ENCODE measurements around the gene TERT. TPM values are rescaled to one million over a fixed set of nuclear protein-coding genes. Genes with fewer than 3 reads are reported as not detected.
"Not testable (repeated sequence)": the region's sequence is repeated elsewhere in the genome, so short reads cannot be mapped to it uniquely, and the experiment has no call there.

Gene TERT
- total and polyA plus RNA-seq, 4 donors: 0.02 TPM; not detected in 3

DNA sequence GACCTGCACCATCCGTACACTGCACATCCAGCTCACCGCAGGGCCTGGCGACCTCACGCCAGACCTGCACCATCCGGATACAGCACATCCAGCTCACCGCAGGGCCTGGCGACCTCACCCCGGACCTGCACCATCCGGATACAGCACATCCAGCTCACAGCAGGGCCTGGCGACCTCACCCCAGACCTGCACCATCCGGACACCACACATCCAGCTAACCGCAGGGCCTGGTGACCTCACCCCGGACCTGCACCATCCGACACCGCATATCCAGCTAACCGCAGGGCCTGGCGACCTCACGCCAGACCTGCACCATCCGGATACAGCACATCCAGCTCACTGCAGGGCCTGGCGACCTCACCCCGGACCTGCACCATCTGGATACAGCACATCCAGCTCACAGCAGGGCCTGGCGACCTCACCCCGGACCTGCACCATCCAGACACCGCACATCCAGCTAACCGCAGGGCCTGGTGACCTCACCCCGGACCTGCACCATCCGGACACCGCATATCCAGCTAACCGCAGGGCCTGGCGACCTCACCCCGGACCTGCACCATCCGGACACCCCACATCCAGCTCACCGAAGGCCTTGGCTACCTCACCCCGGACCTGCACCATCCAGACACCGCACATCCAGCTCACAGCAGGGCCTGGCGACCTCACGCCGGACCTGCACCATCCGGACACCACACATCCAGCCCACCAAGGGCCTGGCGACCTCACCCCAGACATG, 11.7 kb downstream of the TERT start:
- H3K36me3 ChIP-seq (ENCODE audit: control insufficient read depth in 4 of 4, insufficient read depth in 4 of 4, low read length in 4 of 4); H3K9ac ChIP-seq (ENCODE audit: insufficient read depth in 1 of 2, low read length in 2 of 2); ATAC-seq (ENCODE audit: insufficient read depth, low FRiP score); H3K4me3 ChIP-seq; H3K27me3 ChIP-seq (ENCODE audit: control insufficient read depth in 3 of 3, insufficient read depth in 3 of 3, low read length in 2 of 3); H3K4me1 ChIP-seq (ENCODE audit: control insufficient read depth in 5 of 5, insufficient read depth in 5 of 5, low read length in 5 of 5); H3K27ac ChIP-seq (ENCODE audit: low read depth in 1 of 2, low read length in 1 of 2): not testable (repeated sequence)
- WGBS, 2 donors: 90 to 95% methylated on average over 40 of the region's 40 CpGs
- peak in 1 of 3 donors; percentile 6 for DNase-seq
- H3K9me3 ChIP-seq (ENCODE audit: control insufficient read depth in 4 of 4, insufficient read depth in 3 of 4, low read length in 3 of 4): peaks cover 0 to 10% (median 0%) of the 10 kb centered on the region in 4 donors

DNA sequence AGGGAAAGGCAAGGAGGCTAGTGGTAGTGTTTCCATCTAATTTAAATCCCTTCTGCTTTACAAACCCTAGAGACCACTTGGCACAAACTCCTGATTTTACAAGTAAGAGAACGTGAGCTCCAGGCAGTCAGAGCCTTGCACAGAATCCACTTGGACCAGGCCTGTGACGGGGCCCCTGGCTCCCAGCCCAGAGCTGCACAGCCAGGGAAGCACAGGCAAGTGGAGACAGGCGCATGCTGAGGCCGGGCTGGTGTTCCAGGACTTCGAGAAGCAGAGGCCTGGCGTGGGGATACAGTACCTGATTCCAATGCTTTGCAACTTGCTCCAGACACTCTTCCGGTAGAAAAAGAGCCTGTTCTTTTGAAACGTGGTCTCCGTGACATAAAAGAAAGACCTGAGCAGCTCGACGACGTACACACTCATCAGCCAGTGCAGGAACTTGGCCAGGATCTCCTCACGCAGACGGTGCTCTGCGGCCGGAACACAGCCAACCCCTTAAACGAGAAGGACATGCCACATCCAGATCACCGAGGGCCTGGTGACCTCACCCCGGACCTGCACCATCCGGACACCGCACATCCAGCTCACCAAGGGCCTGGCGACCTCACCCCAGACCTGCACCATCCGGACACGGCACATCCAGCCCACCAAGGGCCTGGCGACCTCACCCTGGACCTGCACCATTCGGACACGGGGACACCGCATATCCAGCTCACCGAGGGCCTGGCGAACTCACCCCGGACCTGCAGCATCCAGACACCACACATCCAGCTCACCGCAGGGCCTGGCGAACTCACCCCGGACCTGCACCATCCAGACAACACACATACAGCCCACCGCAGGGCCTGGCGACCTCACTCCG, 12.5 kb downstream of the TERT start:
- Histone ChIP-seq H3K27me3 (ENCODE audit: control insufficient read depth in 3 of 3, insufficient read depth in 3 of 3, low read length in 2 of 3) (no peaks in the 10 kb centered on the region), H3K9me3 (ENCODE audit: control insufficient read depth in 4 of 4, insufficient read depth in 3 of 4, low read length in 3 of 4) (peaks cover 0 to 11% (median 0%) of the 10 kb centered on the region in 4 donors), H3K4me3 (no peak overlapping the region), H3K36me3 (ENCODE audit: control insufficient read depth in 4 of 4, insufficient read depth in 4 of 4, low read length in 4 of 4) (no peaks in the 10 kb centered on the region), H3K27ac (ENCODE audit: low read depth in 1 of 2, low read length in 1 of 2) (no peak overlapping the region), H3K4me1 (ENCODE audit: control insufficient read depth in 5 of 5, insufficient read depth in 5 of 5, low read length in 5 of 5) (no peaks in the 10 kb centered on the region), H3K9ac (ENCODE audit: insufficient read depth in 1 of 2, low read length in 2 of 2) (no peak overlapping the region)
- ATAC-seq (ENCODE audit: insufficient read depth, low FRiP score) (no peak), DNase-seq (peak; percentile 32 to 71 (median 42))
- 82 to 90% methylated on average over 37 of the region's 37 CpGs for WGBS, 2 donors
- TF ChIP-seq, protein P1, sequence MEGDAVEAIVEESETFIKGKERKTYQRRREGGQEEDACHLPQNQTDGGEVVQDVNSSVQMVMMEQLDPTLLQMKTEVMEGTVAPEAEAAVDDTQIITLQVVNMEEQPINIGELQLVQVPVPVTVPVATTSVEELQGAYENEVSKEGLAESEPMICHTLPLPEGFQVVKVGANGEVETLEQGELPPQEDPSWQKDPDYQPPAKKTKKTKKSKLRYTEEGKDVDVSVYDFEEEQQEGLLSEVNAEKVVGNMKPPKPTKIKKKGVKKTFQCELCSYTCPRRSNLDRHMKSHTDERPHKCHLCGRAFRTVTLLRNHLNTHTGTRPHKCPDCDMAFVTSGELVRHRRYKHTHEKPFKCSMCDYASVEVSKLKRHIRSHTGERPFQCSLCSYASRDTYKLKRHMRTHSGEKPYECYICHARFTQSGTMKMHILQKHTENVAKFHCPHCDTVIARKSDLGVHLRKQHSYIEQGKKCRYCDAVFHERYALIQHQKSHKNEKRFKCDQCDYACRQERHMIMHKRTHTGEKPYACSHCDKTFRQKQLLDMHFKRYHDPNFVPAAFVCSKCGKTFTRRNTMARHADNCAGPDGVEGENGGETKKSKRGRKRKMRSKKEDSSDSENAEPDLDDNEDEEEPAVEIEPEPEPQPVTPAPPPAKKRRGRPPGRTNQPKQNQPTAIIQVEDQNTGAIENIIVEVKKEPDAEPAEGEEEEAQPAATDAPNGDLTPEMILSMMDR (IDR thresholded peaks at IDR 0.05; ENCODE audit: control extremely low read depth, extremely low read depth): no peak

DNA sequence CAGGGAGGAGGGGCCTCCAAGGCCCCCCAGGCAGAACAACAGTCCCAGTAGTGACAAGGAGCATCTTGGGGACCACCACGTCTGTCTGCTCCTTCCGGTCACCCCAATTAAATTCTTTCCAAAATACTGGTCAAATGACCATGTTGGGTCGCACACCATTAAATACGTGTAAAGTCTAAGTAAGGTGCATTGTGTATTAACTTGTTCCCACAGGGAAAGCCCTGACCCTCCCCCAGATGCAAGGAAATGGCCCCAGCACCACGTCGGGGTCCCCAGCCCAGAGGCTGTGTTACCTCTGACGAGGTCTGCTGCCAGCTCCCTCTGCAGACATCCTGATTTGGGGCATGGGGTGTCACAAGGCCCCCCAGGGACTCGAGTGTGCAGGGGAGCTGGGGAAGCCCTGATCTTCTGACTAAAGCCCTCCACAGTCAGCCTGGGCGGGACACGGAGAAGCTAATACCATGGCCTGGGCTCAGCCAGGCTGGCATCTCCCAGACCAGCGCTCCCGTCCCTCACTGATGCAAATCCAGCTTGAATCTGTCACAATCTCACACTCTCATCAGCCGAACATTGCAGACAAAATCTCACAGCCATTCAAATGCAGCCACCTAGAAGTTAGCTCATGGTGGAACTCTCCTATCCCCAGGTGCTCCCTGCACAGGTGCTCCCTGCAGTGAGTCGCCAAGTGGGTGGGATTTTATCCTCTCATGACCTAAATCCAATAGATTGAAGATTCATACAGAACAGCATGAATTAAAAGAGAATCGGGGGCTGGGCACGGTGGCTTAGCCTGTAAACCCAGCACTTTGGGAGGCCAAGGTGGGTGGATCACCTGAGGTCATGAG, 13.6 kb downstream of the TERT start:
- TF ChIP-seq, protein P1 (IDR thresholded peaks at IDR 0.05; ENCODE audit: control extremely low read depth, extremely low read depth): no peak
- no peak for ATAC-seq (ENCODE audit: insufficient read depth, low FRiP score)
- no peak overlapping the region for H3K4me3 ChIP-seq
- no peak overlapping the region for H3K9ac ChIP-seq (ENCODE audit: insufficient read depth in 1 of 2, low read length in 2 of 2)
- H3K9me3 ChIP-seq (ENCODE audit: control insufficient read depth in 4 of 4, insufficient read depth in 3 of 4, low read length in 3 of 4): peaks cover 0 to 11% (median 0%) of the 10 kb centered on the region in 4 donors
- no peak overlapping the region for H3K27ac ChIP-seq (ENCODE audit: low read depth in 1 of 2, low read length in 1 of 2)
- H3K27me3 ChIP-seq (ENCODE audit: control insufficient read depth in 3 of 3, insufficient read depth in 3 of 3, low read length in 2 of 3): no peaks in the 10 kb centered on the region
- no peaks in the 10 kb centered on the region for H3K36me3 ChIP-seq (ENCODE audit: control insufficient read depth in 4 of 4, insufficient read depth in 4 of 4, low read length in 4 of 4)
- H3K4me1 ChIP-seq (ENCODE audit: control insufficient read depth in 5 of 5, insufficient read depth in 5 of 5, low read length in 5 of 5): no peaks in the 10 kb centered on the region
- peak in 1 of 3 donors; percentile 5 for DNase-seq
- WGBS, 2 donors: 83 to 92% methylated on average over 16 of the region's 16 CpGs
